ENCODE results near the gene MMP14. TPM values are rescaled to one million over a fixed set of nuclear protein-coding genes. Genes with fewer than 3 reads are reported as not detected.
"Not testable (repeated sequence)": the region's sequence is repeated elsewhere in the genome, so short reads cannot be mapped to it uniquely, and the experiment has no call there.

The MMP14 gene
- total RNA-seq, 1 donor from 2014 or later = 149 TPM

DNA sequence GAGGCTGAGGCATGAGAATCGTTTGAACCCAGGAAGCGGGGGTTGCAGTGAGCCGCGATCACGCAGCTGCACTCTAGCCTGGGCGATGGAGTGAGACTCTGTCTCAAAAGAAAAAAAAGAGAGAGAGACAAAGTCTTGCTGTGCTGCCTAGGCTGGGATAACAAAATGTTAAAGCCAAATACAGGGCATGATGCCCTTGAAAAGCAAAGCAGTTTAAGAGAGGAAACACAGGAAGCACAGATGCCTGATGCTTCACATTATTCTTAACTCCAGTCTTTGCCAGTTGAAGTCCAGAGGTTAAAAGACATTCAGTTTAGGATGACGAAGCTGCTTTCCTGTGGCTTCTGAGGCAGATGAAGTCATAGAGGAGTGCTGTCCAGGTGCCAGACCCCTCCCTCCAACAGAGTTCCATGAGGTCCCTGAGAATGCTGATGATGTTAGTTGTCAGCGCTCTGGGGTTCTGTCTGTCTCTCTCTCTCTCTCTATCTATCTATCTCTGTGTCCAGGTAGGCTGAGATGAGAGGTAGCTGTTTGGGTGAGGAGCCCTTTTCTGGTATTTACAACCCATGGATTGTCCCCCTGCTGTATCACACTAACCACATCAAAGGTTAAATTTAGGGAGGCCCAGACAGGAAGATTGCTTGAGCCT, 11.6 kb upstream of the MMP14 start:
- TF ChIP-seq, protein P1, sequence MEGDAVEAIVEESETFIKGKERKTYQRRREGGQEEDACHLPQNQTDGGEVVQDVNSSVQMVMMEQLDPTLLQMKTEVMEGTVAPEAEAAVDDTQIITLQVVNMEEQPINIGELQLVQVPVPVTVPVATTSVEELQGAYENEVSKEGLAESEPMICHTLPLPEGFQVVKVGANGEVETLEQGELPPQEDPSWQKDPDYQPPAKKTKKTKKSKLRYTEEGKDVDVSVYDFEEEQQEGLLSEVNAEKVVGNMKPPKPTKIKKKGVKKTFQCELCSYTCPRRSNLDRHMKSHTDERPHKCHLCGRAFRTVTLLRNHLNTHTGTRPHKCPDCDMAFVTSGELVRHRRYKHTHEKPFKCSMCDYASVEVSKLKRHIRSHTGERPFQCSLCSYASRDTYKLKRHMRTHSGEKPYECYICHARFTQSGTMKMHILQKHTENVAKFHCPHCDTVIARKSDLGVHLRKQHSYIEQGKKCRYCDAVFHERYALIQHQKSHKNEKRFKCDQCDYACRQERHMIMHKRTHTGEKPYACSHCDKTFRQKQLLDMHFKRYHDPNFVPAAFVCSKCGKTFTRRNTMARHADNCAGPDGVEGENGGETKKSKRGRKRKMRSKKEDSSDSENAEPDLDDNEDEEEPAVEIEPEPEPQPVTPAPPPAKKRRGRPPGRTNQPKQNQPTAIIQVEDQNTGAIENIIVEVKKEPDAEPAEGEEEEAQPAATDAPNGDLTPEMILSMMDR (IDR thresholded peaks at IDR 0.05) = no peak
- Histone ChIP-seq H3K4me3 (no peak overlapping the region), H3K27me3 (no peaks in the 10 kb centered on the region), H3K27ac (no peak overlapping the region), H3K36me3 (no peaks in the 10 kb centered on the region), H3K4me1 (peaks cover 19% of the 10 kb centered on the region), H3K9me3 (no peaks in the 10 kb centered on the region)
- ATAC-seq (no peak), DNase-seq (no peak)
- intact Hi-C loops (cut with DNase I) = loop anchor here (5.0 kb wide), 1 partner anchor 32 kb away; no protein-coding TSS in a partner anchor

DNA sequence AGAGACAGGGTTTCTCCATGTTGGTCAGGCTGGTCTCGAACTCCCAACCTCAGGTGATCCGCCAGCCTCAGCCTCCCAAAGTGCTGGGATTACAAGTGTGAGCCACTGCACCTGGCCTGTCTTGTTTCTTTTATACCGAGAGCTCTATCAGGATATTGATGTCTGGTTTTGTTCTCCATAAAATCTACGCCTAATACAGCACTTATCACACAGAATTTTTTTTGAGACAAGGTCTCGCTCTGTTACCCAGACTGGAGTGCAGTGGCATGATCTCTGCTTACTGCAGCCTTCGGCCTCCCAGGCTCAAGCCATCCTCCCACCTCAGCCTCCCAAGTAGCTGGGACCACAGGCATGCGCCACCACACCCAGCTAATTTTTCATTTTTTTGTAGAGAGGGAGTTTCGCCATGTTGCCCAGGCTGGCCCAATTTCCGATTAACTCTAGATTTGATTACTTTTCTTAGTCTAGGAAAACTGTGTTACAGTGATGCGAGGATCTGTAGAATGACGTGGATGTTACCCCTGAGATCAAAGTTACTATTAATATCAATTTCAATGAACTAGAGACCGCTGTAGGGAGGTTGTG, 7.2 kb upstream of the MMP14 start:
- H3K9me3 ChIP-seq; ATAC-seq; DNase-seq; H3K27me3 ChIP-seq; H3K4me1 ChIP-seq; intact Hi-C loops (cut with DNase I): not testable (repeated sequence)
- H3K36me3 ChIP-seq = peaks cover 12% of the 10 kb centered on the region
- H3K4me3 ChIP-seq = peak overlapping the region; percentile 99
- peak overlapping the region; percentile 93 for H3K27ac ChIP-seq

GRCh38 chr14:22829661-22830442, 6.5 kb upstream of the MMP14 start, which contains the start of gene MRPL52:
MRPL52 (plus strand) TSS chr14:22829887; CDS start chr14:22829913, 26 bp downstream.
- DNase-seq = peak; percentile 95
- H3K4me3 ChIP-seq = peak within 1 kb of the TSS; percentile 99
- TF ChIP-seq, protein P1 (IDR thresholded peaks at IDR 0.05) = no peak
- H3K9me3 ChIP-seq = no peaks in the 10 kb centered on the region
- peak within 1 kb of the TSS; percentile 93 for H3K27ac ChIP-seq
- ATAC-seq = peak; percentile 99
- H3K36me3 ChIP-seq = peaks cover 15% of the 10 kb centered on the region
- no peaks in the 10 kb centered on the region for H3K27me3 ChIP-seq
- H3K4me1 ChIP-seq = peaks cover 8% of the 10 kb centered on the region
- intact Hi-C loops (cut with DNase I) = no loop called here

GRCh38 chr14:22830443-22831010, 5.9 kb upstream of the MMP14 start:
- ATAC-seq (no peak), DNase-seq (no peak)
- peaks cover 15% of the 10 kb centered on the region for H3K36me3 ChIP-seq
- H3K27me3 ChIP-seq = no peaks in the 10 kb centered on the region
- intact Hi-C loops (cut with DNase I) = no loop called here
- TF ChIP-seq, protein P1 (IDR thresholded peaks at IDR 0.05) = no peak
- peaks cover 8% of the 10 kb centered on the region for H3K4me1 ChIP-seq
- H3K4me3 ChIP-seq = peak overlapping the region; percentile 99
- H3K9me3 ChIP-seq = no peaks in the 10 kb centered on the region
- H3K27ac ChIP-seq = no peak overlapping the region

DNA sequence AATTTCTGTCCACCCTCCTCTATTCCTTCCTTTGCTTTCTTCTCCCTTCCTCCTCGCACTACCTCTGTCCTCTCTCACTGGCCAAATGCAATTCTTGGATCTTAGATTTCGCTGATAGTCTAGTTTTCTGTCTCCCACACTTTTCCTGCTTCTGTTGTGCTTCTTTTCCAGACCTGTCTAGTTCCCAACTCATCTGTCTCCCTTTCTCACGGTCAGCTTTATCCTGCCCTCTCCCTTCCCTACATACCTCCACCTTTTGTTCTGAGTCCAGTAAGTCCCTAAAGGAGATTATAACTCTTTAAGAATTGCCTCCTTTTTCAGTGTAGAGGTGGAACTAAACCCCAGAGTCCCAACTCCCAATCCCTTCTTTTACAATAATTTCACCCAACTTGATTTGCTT, 880 bp upstream of the MMP14 start:
- no peak for DNase-seq
- TF ChIP-seq, protein P1 (IDR thresholded peaks at IDR 0.05) = no peak
- intact Hi-C loops (cut with DNase I) = no loop called here

More for the DNA sequence above, 880 bp upstream of the MMP14 start:
- Histone ChIP-seq H3K27ac (peak overlapping the region; percentile 92), H3K36me3 (peaks cover 15% of the 10 kb centered on the region), H3K27me3 (no peaks in the 10 kb centered on the region), H3K9me3 (no peaks in the 10 kb centered on the region), H3K4me3 (no peak overlapping the region), H3K4me1 (peaks cover 32% of the 10 kb centered on the region)
- ATAC-seq = no peak
